Calu3 (cell line): ENCODE results near the gene TSKU. TPM values are rescaled to one million over a fixed set of nuclear protein-coding genes. Genes with fewer than 3 reads are reported as not detected.
"Not testable (repeated sequence)": the region's sequence is repeated elsewhere in the genome, so short reads cannot be mapped to it uniquely, and the experiment has no call there.

Source experiments
- Bru-seq: library from RNA; stranded (reverse); fragments of 400-500 nt; gene quantifications from one replicate; lab custom pipeline; 2021; lab: Mats Ljungman, UMichigan
- BruChase-seq, 2 experiments: library from RNA; stranded (reverse); fragments of 400-500 nt; gene quantifications; one replicate each; lab custom pipeline; 2021; lab: Mats Ljungman, UMichigan
- BruUV-seq: library from RNA; stranded (reverse); fragments of 400-500 nt; replicated peaks from 2 replicates; lab custom pipeline; 2021; lab: Mats Ljungman, UMichigan
- CTCF ChIA-PET: fragments of 300-600 bp; sonication (Branson Sonifier 250); formaldehyde crosslinking; loops from one replicate; lab custom pipeline; 2022; ENCODE audit warnings: antibody characterized with exemption; lab: Charles Lee
- DNase-seq: peaks from one replicate; pipeline ENCODE4 v3.0.0; 2022
- H3K27ac Mint-ChIP-seq: one replicate; pipeline ENCODE4 v1.8.0; 2022; ENCODE audit warnings: mixed read lengths; ENCODE audit not compliant: unreplicated experiment
- H3K27me3 Mint-ChIP-seq: one replicate; pipeline ENCODE4 v1.8.0; 2022; ENCODE audit warnings: mixed read lengths; ENCODE audit not compliant: unreplicated experiment
- H3K36me3 Mint-ChIP-seq: one replicate; pipeline ENCODE4 v1.8.0; 2022; ENCODE audit warnings: mild to moderate bottlenecking, moderate library complexity, mixed read lengths; ENCODE audit not compliant: insufficient read depth, unreplicated experiment
- H3K4me1 Mint-ChIP-seq: one replicate; pipeline ENCODE4 v1.8.0; 2022; ENCODE audit warnings: mild to moderate bottlenecking, low read depth, mixed read lengths; ENCODE audit not compliant: unreplicated experiment
- H3K4me3 Mint-ChIP-seq: one replicate; pipeline ENCODE4 v1.8.0; 2022; ENCODE audit warnings: mild to moderate bottlenecking, low read depth, moderate library complexity, mixed read lengths; ENCODE audit not compliant: unreplicated experiment
- H3K9me3 Mint-ChIP-seq: one replicate; pipeline ENCODE4 v1.8.0; 2022; ENCODE audit warnings: low read depth, mixed read lengths; ENCODE audit not compliant: unreplicated experiment
- CTCF ChIP-seq: fragments of 200-600 bp; IDR thresholded peaks from one replicate; pipeline ENCODE4 v1.8.0; 2022; ENCODE audit warnings: antibody characterized with exemption; ENCODE audit not compliant: unreplicated experiment
- intact Hi-C: fragments of 100-400 bp; cut with micrococcal nuclease; formaldehyde crosslinking; loops from one replicate; pipeline ENCODE4 v1.10.0; 2022; ENCODE audit not compliant: unreplicated experiment
- long read RNA-seq: library from polyadenylated mRNA; stranded (forward); transcript quantifications from one replicate; pipeline ENCODE4 v2.0.0, GENCODE V29; 2022
- total RNA-seq: library from RNA; stranded (reverse); gene quantifications from 2 replicates; pipeline ENCODE4 v1.2.3, GENCODE V29; 2022

The TSKU gene
- total RNA-seq (49.0 and 56.1 TPM in 2 replicates), Bru-seq, nascent RNA (percentile 75 among the genes with signal in this experiment), BruChase-seq, experiment 1, labeled RNA remaining after a 6-hour chase (percentile 70 among the genes with signal in this experiment), BruChase-seq, experiment 2, labeled RNA remaining after a 2-hour chase (percentile 80 among the genes with signal in this experiment)
- long read RNA-seq, transcript TSKU-201 (2 exons, 2,712 nt), result major isoform, 50 of 114 reads
- long read RNA-seq, partial matches to known transcripts, result 63 of 114 reads
- long read RNA-seq, other reads (novel, unspliced or antisense), result 1 of 114 reads

GRCh38 chr11:76783294-76783895, at the start of gene TSKU:
TSKU (plus strand) TSS chr11:76783356; CDS start chr11:76795617, 12,261 bp downstream.
- H3K4me1 Mint-ChIP-seq, result peaks cover 61% of the 10 kb centered on the region
- TF ChIP-seq CTCF, result no peak
- peaks cover 45% of the 10 kb centered on the region for H3K36me3 Mint-ChIP-seq
- H3K27ac Mint-ChIP-seq, result peak within 1 kb of the TSS; percentile 78
- no peak for DNase-seq
- CTCF ChIA-PET, result interaction anchor here (1.0 kb wide), 1 partner anchor 61 kb away, joined by 4 read pairs; no protein-coding TSS in a partner anchor
- no peaks in the 10 kb centered on the region for H3K27me3 Mint-ChIP-seq
- no TSS peak for BruUV-seq
- intact Hi-C loops, result no loop called here
- H3K9me3 Mint-ChIP-seq, result no peaks in the 10 kb centered on the region
- H3K4me3 Mint-ChIP-seq, result peak within 1 kb of the TSS; percentile 84

- CTCF ChIA-PET, result interaction anchor here (0.5 to 3.3 kb wide), 13 partner anchors 11 to 311 kb away, joined by 3 to 50 read pairs (median 5); no protein-coding TSS in a partner anchor
- H3K4me1 Mint-ChIP-seq, H3K36me3 Mint-ChIP-seq, BruUV-seq, H3K27ac Mint-ChIP-seq, H3K9me3 Mint-ChIP-seq, H3K4me3 Mint-ChIP-seq: not testable (repeated sequence)
- TF ChIP-seq CTCF, result peak; percentile 56
- DNase-seq, result peak; percentile 71
- intact Hi-C loops, result loop anchor here (1.0 to 2.0 kb wide), 4 partner anchors 65 to 312 kb away; no protein-coding TSS in a partner anchor
- H3K27me3 Mint-ChIP-seq, result peaks cover 37% of the 10 kb centered on the region
These were observed 49.2 kb upstream of the TSKU start for GRCh38 chr11:76733906-76734305.

GRCh38 chr11:76734456-76735420, 48.4 kb upstream of the TSKU start:
- BruUV-seq, result no TSS peak
- CTCF ChIA-PET, result interaction anchor here (0.5 to 3.3 kb wide), 14 partner anchors 12 to 310 kb away, joined by 3 to 50 read pairs (median 5); no protein-coding TSS in a partner anchor
- peaks cover 3% of the 10 kb centered on the region for H3K36me3 Mint-ChIP-seq
- H3K27me3 Mint-ChIP-seq, result peaks cover 32% of the 10 kb centered on the region
- H3K9me3 Mint-ChIP-seq, result no peaks in the 10 kb centered on the region
- no peak overlapping the region for H3K4me3 Mint-ChIP-seq
- DNase-seq, result no peak
- no peak for TF ChIP-seq CTCF
- no peak overlapping the region for H3K27ac Mint-ChIP-seq
- no peaks in the 10 kb centered on the region for H3K4me1 Mint-ChIP-seq
- intact Hi-C loops, result loop anchor here (1.0 to 2.0 kb wide), 4 partner anchors 65 to 312 kb away; no protein-coding TSS in a partner anchor

DNA sequence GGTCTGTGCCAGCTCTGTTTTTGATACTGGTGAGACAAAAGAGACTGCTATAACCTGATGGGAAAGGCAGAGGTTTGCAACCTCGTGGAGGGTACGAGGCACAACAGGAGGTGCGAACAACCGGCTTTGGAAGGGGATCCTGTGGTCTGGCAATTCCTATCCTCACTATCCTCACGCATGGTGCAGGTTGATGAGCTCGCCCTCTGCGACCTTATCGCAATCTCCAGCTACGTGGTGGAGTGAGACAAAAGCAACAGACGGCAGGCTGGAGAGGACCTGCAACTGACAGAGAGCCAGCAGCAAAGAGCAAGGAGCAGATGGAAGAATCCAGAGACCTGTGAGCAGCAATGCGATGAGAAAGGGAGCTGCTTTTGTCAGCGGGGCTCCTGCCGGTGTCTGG, 47.3 kb upstream of the TSKU start:
- no peaks in the 10 kb centered on the region for H3K36me3 Mint-ChIP-seq
- H3K27ac Mint-ChIP-seq, result no peak overlapping the region
- BruUV-seq, result no TSS peak
- H3K9me3 Mint-ChIP-seq, result no peaks in the 10 kb centered on the region
- CTCF ChIA-PET, result interaction anchor here (2.3 to 3.3 kb wide), 2 partner anchors 63 to 184 kb away, joined by 39 to 50 read pairs; no protein-coding TSS in a partner anchor
- DNase-seq, result no peak
- no peak overlapping the region for H3K4me3 Mint-ChIP-seq
- no peak for TF ChIP-seq CTCF
- H3K4me1 Mint-ChIP-seq, result no peaks in the 10 kb centered on the region
- H3K27me3 Mint-ChIP-seq, result peaks cover 21% of the 10 kb centered on the region
- intact Hi-C loops, result loop anchor here (2.0 kb wide), 1 partner anchor 71 kb away; no protein-coding TSS in a partner anchor
